Glutamatergic neuron (in vitro differentiated cells): ENCODE results near the gene CMPK2. TPM values are rescaled to one million over a fixed set of nuclear protein-coding genes. Genes with fewer than 3 reads are reported as not detected.

Experiments
- DNase-seq: peaks from one replicate; pipeline ENCODE4 v3.0.0; 2022
- H3K27ac Mint-ChIP-seq: one replicate; pipeline ENCODE4 v1.8.0; 2020; ENCODE audit warnings: mild to moderate bottlenecking, mixed read lengths, inconsistent platforms; ENCODE audit not compliant: unreplicated experiment
- H3K27me3 Mint-ChIP-seq: one replicate; pipeline ENCODE4 v1.8.0; 2020; ENCODE audit warnings: mild to moderate bottlenecking, moderate library complexity, mixed read lengths, inconsistent platforms; ENCODE audit not compliant: unreplicated experiment
- H3K36me3 Mint-ChIP-seq: one replicate; pipeline ENCODE4 v1.8.0; 2020; ENCODE audit warnings: mild to moderate bottlenecking, mixed read lengths, inconsistent platforms; ENCODE audit not compliant: unreplicated experiment
- H3K4me1 Mint-ChIP-seq: one replicate; pipeline ENCODE4 v1.8.0; 2020; ENCODE audit warnings: mild to moderate bottlenecking, low read depth, mixed read lengths, inconsistent platforms; ENCODE audit not compliant: unreplicated experiment
- H3K4me3 Mint-ChIP-seq: one replicate; pipeline ENCODE4 v1.8.0; 2020; ENCODE audit warnings: mild to moderate bottlenecking, mixed read lengths, inconsistent platforms; ENCODE audit not compliant: unreplicated experiment
- H3K9me3 Mint-ChIP-seq: one replicate; pipeline ENCODE4 v1.8.0; 2020; ENCODE audit warnings: mild to moderate bottlenecking, moderate library complexity, mixed read lengths, inconsistent platforms; ENCODE audit not compliant: unreplicated experiment
- CTCF ChIP-seq: fragments of 200-600 bp; sonication (generic); IDR thresholded peaks from one replicate; pipeline ENCODE4 v1.5.0; 2021; ENCODE audit not compliant: partially characterized antibody, unreplicated experiment
- total RNA-seq: library from RNA; stranded (reverse); fragmentation: NEBNext Ultra II Directional; extraction: Animal tissue kit (Norgen Biotek cat#: 25700); gene quantifications from one replicate; pipeline ENCODE4 v1.2.1, GENCODE V29; 2021; ENCODE audit not compliant: unreplicated experiment

The CMPK2 gene
- total RNA-seq, 1 donor from 2014 or later: 0.81 TPM

- Mint-ChIP-seq H3K4me1 (no peaks in the 10 kb centered on the region), H3K4me3 (no peak overlapping the region), H3K9me3 (peaks cover 7% of the 10 kb centered on the region), H3K27ac (no peak overlapping the region), H3K36me3 (peaks cover 28% of the 10 kb centered on the region), H3K27me3 (no peaks in the 10 kb centered on the region)
- no peak for TF ChIP-seq CTCF
- no peak for DNase-seq
Observed at GRCh38 chr2:6834163-6834562, 31.5 kb downstream of the CMPK2 start.

- TF ChIP-seq CTCF: no peak
- Mint-ChIP-seq H3K27ac (no peak overlapping the region), H3K4me1 (no peaks in the 10 kb centered on the region), H3K9me3 (peaks cover 7% of the 10 kb centered on the region), H3K27me3 (no peaks in the 10 kb centered on the region), H3K4me3 (no peak overlapping the region), H3K36me3 (peaks cover 26% of the 10 kb centered on the region)
- no peak for DNase-seq
Observed at GRCh38 chr2:6833300-6833604, 32.5 kb downstream of the CMPK2 start.

- no peaks in the 10 kb centered on the region for H3K27me3 Mint-ChIP-seq
- TF ChIP-seq CTCF: no peak
Observed at GRCh38 chr2:6832596-6833299, 33.0 kb downstream of the CMPK2 start.

DNA sequence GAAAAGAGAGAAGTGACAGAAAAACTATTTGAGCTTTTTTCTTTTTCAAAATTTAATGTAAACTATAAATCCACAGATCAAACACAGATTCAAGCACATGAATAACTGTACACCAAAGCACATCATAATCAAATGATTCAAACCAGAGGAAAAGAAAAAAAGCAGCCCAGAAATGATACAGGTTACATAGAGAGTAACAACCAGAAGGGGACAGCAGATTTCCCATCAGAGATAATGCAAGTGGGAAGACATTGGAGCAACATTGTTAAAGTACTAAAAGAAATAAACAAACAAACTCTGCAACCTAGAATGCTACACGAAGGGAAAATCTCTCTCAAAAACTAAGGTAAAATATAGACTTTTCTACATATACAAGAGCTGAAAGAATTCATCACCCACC, 34.5 kb downstream of the CMPK2 start:
- peaks cover 4% of the 10 kb centered on the region for H3K9me3 Mint-ChIP-seq
- TF ChIP-seq CTCF: no peak
- no peaks in the 10 kb centered on the region for H3K27me3 Mint-ChIP-seq
- H3K36me3 Mint-ChIP-seq: peaks cover 23% of the 10 kb centered on the region
- no peak for DNase-seq
- no peak overlapping the region for H3K4me3 Mint-ChIP-seq
- H3K4me1 Mint-ChIP-seq: peaks cover 15% of the 10 kb centered on the region
- H3K27ac Mint-ChIP-seq: no peak overlapping the region

More at GRCh38 chr2:6832596-6833299, 33.0 kb downstream of the CMPK2 start:
- Mint-ChIP-seq H3K4me1 (peaks cover 5% of the 10 kb centered on the region), H3K4me3 (no peak overlapping the region), H3K27ac (no peak overlapping the region), H3K36me3 (peaks cover 23% of the 10 kb centered on the region), H3K9me3 (peaks cover 4% of the 10 kb centered on the region)
- DNase-seq: no peak

DNA sequence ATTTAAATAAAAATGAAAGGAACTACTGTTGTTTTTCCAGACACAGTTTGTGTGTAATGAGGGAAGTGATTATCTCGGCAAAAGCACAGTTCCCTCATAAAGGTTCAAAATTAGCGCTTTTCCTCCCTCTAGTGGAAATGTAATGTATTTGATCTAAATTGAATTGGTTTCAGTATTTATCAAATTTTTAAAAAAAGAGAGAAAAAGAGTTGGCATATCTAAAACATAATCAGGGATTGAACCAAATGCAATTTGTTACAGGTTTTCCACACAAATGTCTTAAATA, 37.5 kb downstream of the CMPK2 start:
- Mint-ChIP-seq H3K4me3 (peak overlapping the region; percentile 8), H3K27me3 (no peaks in the 10 kb centered on the region), H3K9me3 (peaks cover 4% of the 10 kb centered on the region), H3K36me3 (peaks cover 18% of the 10 kb centered on the region), H3K4me1 (peaks cover 17% of the 10 kb centered on the region), H3K27ac (peak overlapping the region; percentile 78)
- TF ChIP-seq CTCF: peak; percentile 79
- DNase-seq: no peak
